Measurements from ENCODE around the gene HECW1. TPM values are rescaled to one million over a fixed set of nuclear protein-coding genes. Genes with fewer than 3 reads are reported as not detected.

HECW1 gene
- total and polyA plus RNA-seq, 2 of the 8 experiments (the other 6 are each of a cell fraction or from before 2014, with no cell fraction given) = 2.9 to 12.7 TPM

GRCh38 chr7:43439631-43440401 is 327.4 kb downstream of the HECW1 start:
- H3K27ac ChIP-seq (ENCODE audit: low read depth, low read length) = no peak overlapping the region
- H2BK120ac ChIP-seq (replicated peaks; ENCODE audit: low read depth, low read length) = no peak overlapping the region
- no peak overlapping the region for H2AK5ac ChIP-seq (ENCODE audit: low read depth, low read length)
- DNase-seq (ENCODE audit: low read depth in 1 of 2, low spot score in 2 of 2) = peak; percentile 77 to 85
- H2AFZ ChIP-seq (ENCODE audit: low read length) = 0 out of 2 replicates have a peak overlapping the region, but pooled peaks have one; percentile 88
- no peak overlapping the region for H3K23ac ChIP-seq (ENCODE audit: insufficient read length)
- no peaks in the 10 kb centered on the region for H3K27me3 ChIP-seq (replicated peaks in 1 of 4; ENCODE audit: control insufficient read depth in 3 of 4, extremely low read depth in 1 of 4, insufficient read depth in 3 of 4, low read length in 3 of 4)
- peak overlapping the region; percentile 78; the same call in 1 of the 2 replicates for H3K18ac ChIP-seq (ENCODE audit: extremely low read depth, low read length)
- ChIA-PET POLR2A (ENCODE audit: partially characterized antibody) (interaction anchor here (0.7 to 1.0 kb wide), 2 partner anchors 506 to 508 kb away, joined by 3 to 4 read pairs; partner anchors contain the start of genes MRPL32 and PSMA2), CTCF (ENCODE audit: partially characterized antibody) (interaction anchor here (0.6 to 2.7 kb wide), 70 partner anchors 8 to 1496 kb away, joined by 3 to 20 read pairs (median 4); partner anchors contain the start of genes MRPL32 and PSMA2)
- H4K8ac ChIP-seq (ENCODE audit: extremely low read depth, insufficient read depth, low read length) = no peak overlapping the region
- 66% methylated on average over 15 of the region's 15 CpGs; no CpG with 5 or more reads in 1 of the 2 experiments for WGBS, 2 experiments (ENCODE audit: extremely low coverage in 1 of 2, insufficient coverage in 1 of 2, insufficient read length in 1 of 2, insufficient replicate concordance in 2 of 2, low coverage in 1 of 2, low lambda C conversion rate in 2 of 2, missing lambda C conversion rate in 1 of 2)
- no peaks in the 10 kb centered on the region for H3K36me3 ChIP-seq (ENCODE audit: control insufficient read depth in 2 of 4, insufficient read depth in 4 of 4, low read length in 3 of 4)
- H3K14ac ChIP-seq (ENCODE audit: insufficient read length) = no peak overlapping the region
- no peak overlapping the region; the same call in 1 of the 2 replicates for H2BK15ac ChIP-seq (ENCODE audit: low read length)
- H4K20me1 ChIP-seq (replicated peaks in 1 of 2; ENCODE audit: control insufficient read depth in 1 of 2, insufficient read depth in 2 of 2, low read length in 2 of 2) = no peaks in the 10 kb centered on the region
- H3K4ac ChIP-seq (replicated peaks; ENCODE audit: insufficient read length, low read depth, low read length) = no peak overlapping the region
- H4K5ac ChIP-seq (ENCODE audit: insufficient read length, low read depth, low read length) = no peak overlapping the region
- no peaks in the 10 kb centered on the region for H3K79me2 ChIP-seq (ENCODE audit: control insufficient read depth in 1 of 2, insufficient read depth in 2 of 2, low read length in 2 of 2)
- H4K91ac ChIP-seq (replicated peaks; ENCODE audit: insufficient read length, low read length) = peak overlapping the region; percentile 76
- H2BK20ac ChIP-seq (ENCODE audit: low read length) = peak overlapping the region; percentile 73; the same call in 1 of the 2 replicates
- no peak overlapping the region for H3K56ac ChIP-seq (replicated peaks; ENCODE audit: insufficient read length, low read depth, low read length)
- no peaks in the 10 kb centered on the region; the same call in 1 of the 2 replicates for H3K79me1 ChIP-seq (ENCODE audit: low read depth, low read length)
- H3K4me3 ChIP-seq (ENCODE audit: extremely low read depth in 1 of 4, insufficient read depth in 2 of 4, low read depth in 3 of 4, low read length in 4 of 4) = no peak overlapping the region
- H3K4me1 ChIP-seq (replicated peaks in 1 of 4; ENCODE audit: control insufficient read depth in 3 of 4, insufficient read depth in 4 of 4, low read length in 3 of 4) = peaks cover 0 to 3% (median 1%) of the 10 kb centered on the region in 4 experiments; a peak in 2 of 7 replicates
- no peaks in the 10 kb centered on the region for H3K23me2 ChIP-seq (ENCODE audit: low read depth, low read length)
- no peaks in the 10 kb centered on the region for H3K9me3 ChIP-seq (ENCODE audit: insufficient read depth in 2 of 2, low read depth in 1 of 2, low read length in 1 of 2)
- H3K9ac ChIP-seq (replicated peaks in 1 of 4; ENCODE audit: extremely low read depth in 1 of 4, low read depth in 3 of 4, low read length in 3 of 4) = no peak overlapping the region
- H3K4me2 ChIP-seq (ENCODE audit: insufficient read depth in 1 of 2, low read depth in 2 of 2, low read length in 2 of 2) = no peak overlapping the region
- peak overlapping the region; percentile 60; the same call in 1 of the 2 replicates for H2BK5ac ChIP-seq (ENCODE audit: low read depth, low read length)
- 0 out of 2 replicates have a peak overlapping the region, but pooled peaks have one; percentile 51 for H2BK12ac ChIP-seq (ENCODE audit: low read depth, low read length)
- FAIRE-seq = no peak
- no peak for TF ChIP-seq CREB1 (IDR thresholded peaks at IDR 0.05)
- no peak for TF ChIP-seq SAP30 (IDR thresholded peaks at IDR 0.05; ENCODE audit: insufficient read depth, insufficient replicate concordance, low read length)
- TF ChIP-seq ASH2L (IDR thresholded peaks at IDR 0.05; ENCODE audit: low read length) = no peak
- TF ChIP-seq TCF12 (IDR thresholded peaks at IDR 0.05; ENCODE audit: low read depth, low read length) = no peak
- no peak for TF ChIP-seq SIX5 (IDR thresholded peaks at IDR 0.05; ENCODE audit: low read depth, low read length)
- TF ChIP-seq BRCA1 (IDR thresholded peaks at IDR 0.05; ENCODE audit: low read depth, low read length) = no peak
- TF ChIP-seq HDAC6 (IDR thresholded peaks at IDR 0.05; ENCODE audit: low read depth, low read length) = no peak
- TF ChIP-seq SP1 (IDR thresholded peaks at IDR 0.05; ENCODE audit: low read depth, low read length) = no peak
- TF ChIP-seq JUND (IDR thresholded peaks at IDR 0.05; ENCODE audit: low read length) = no peak
- no peak for TF ChIP-seq POU5F1 (IDR thresholded peaks at IDR 0.05; ENCODE audit: low read depth, low read length)
- no peak for TF ChIP-seq SIRT6 (IDR thresholded peaks at IDR 0.05; ENCODE audit: low read length)
- TF ChIP-seq CBX5 (IDR thresholded peaks at IDR 0.05; ENCODE audit: low read depth, low read length) = no peak
- TF ChIP-seq CEBPB (IDR thresholded peaks at IDR 0.05; ENCODE audit: low read depth, low read length) = peak; percentile 5; the same call in 1 of the 2 replicates

All from H1 (cell line).